Measurements from ENCODE around the gene NDUFAF4. TPM values are rescaled to one million over a fixed set of nuclear protein-coding genes. Genes with fewer than 3 reads are reported as not detected.

The NDUFAF4 gene
- 16.3 and 50.2 TPM in 2 replicates for total RNA-seq (2014; rRNA removed; shearing (Covaris generic))

- DNase-seq (ENCODE audit: low spot score): peak; percentile 91
- in situ Hi-C loops (cut with HindIII; ENCODE audit: low sequenced_read_pairs): no loop called here
These were observed at the start of gene NDUFAF4 for GRCh38 chr6:96897396-96898240. Gene NDUFAF4, minus strand, starts transcription at chr6:96897891. Its CDS starts 90 bp downstream, at chr6:96897801.

- in situ Hi-C loops (cut with HindIII; ENCODE audit: low sequenced_read_pairs): no loop called here
- DNase-seq (ENCODE audit: low spot score): no peak
These were observed 49.4 kb upstream of the NDUFAF4 start for GRCh38 chr6:96947055-96947454.

- in situ Hi-C loops (cut with HindIII; ENCODE audit: low sequenced_read_pairs): no loop called here
- DNase-seq (ENCODE audit: low spot score): peak; percentile 73
These were observed 46.0 kb upstream of the NDUFAF4 start for GRCh38 chr6:96943555-96944215.

DNA sequence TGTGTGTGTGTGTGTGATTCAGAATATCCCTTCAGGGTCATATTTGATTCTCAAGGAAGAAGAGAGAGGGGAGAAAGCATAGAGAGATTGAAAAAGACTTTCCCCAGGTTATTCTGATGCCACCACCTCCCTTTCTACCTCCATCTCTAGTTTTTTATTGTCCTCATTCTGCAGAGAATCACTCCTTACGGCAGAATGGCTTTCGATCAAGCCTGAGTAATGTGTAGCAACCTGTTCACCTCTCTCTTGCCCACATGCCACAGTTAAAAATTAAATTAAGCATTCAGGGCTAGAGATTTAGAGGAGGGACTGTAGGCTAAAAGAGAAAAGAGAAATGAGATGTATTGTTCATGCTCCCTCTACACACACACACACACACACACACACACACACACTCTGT lies 45.0 kb upstream of the NDUFAF4 start:
- in situ Hi-C loops (cut with HindIII; ENCODE audit: low sequenced_read_pairs): no loop called here

DNA sequence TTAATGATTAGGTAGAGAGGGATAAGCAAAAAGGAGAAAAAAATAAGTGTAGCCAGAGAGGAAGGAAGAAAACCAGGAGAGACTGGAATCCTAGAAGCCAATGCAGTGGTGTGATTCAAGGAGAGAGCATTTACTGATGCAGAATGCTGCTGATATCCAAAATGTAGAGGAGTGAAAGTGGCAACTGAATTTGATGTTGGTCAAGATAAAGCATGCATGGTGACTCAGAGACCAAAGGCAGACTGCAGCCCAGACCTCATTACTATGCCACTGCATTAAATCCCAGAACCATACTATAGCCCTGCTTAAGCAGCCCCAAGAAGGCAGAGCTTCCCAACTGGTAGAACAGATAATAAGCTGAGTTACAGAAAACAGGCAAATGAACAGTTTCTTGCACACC lies 42.6 kb upstream of the NDUFAF4 start:
- peak; percentile 30 for DNase-seq (ENCODE audit: low spot score)
- in situ Hi-C loops (cut with HindIII; ENCODE audit: low sequenced_read_pairs): no loop called here

More for the DNA sequence above, 45.0 kb upstream of the NDUFAF4 start:
- peak; percentile 81 for DNase-seq (ENCODE audit: low spot score)

- in situ Hi-C loops (cut with HindIII; ENCODE audit: low sequenced_read_pairs): no loop called here
- DNase-seq (ENCODE audit: low spot score): peak; percentile 88
These were observed 41.5 kb upstream of the NDUFAF4 start for GRCh38 chr6:96939007-96939805.

GRCh38 chr6:96934087-96934486 lies 36.4 kb upstream of the NDUFAF4 start:
- no peak for DNase-seq (ENCODE audit: low spot score)
- in situ Hi-C loops (cut with HindIII; ENCODE audit: low sequenced_read_pairs): no loop called here

DNA sequence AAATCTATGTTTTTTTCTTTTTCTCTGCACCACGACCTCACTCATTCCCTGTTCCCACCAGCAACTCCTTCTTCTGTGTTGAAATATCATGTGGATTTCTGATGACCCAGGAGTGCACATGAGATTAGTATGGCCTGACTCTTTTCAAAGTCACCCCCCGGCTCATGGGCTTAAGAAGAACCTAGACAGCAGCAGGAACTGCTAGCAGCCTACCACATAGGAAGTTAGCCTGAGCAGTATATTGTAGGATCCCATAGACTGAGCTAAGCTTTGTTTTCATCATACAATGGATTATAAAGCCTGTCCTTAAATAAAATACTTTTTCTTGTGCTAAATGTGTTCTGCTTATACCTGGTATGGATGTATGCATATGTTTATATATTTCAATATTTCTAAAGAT lies 33.5 kb upstream of the NDUFAF4 start:
- DNase-seq (ENCODE audit: low spot score): no peak
- in situ Hi-C loops (cut with HindIII; ENCODE audit: low sequenced_read_pairs): no loop called here

DNA sequence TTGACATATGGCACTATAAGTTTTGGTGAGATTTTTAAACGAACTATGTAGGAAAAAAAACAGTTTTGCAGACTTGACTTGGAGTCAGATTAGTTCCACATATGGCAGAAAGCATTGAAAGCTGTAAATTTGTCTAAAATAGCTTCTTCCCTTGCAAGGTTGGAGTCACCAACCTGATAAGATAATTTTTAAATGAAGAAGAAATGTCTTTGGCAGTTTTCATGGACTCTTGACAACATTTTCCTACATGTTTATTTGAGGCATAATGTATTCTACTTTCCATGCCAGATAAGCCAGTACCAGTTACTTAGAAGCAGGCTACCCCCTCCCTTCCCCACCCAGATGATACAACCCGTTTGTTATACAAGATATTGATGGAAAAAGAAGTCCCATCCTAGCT lies 32.0 kb upstream of the NDUFAF4 start:
- no peak for DNase-seq (ENCODE audit: low spot score)
- in situ Hi-C loops (cut with HindIII; ENCODE audit: low sequenced_read_pairs): no loop called here

GRCh38 chr6:96927660-96928059 lies 30.0 kb upstream of the NDUFAF4 start:
- in situ Hi-C loops (cut with HindIII; ENCODE audit: low sequenced_read_pairs): no loop called here
- no peak for DNase-seq (ENCODE audit: low spot score)

GRCh38 chr6:96926425-96926824 lies 28.7 kb upstream of the NDUFAF4 start:
- in situ Hi-C loops (cut with HindIII; ENCODE audit: low sequenced_read_pairs): no loop called here

GRCh38 chr6:96925290-96925687 lies 27.6 kb upstream of the NDUFAF4 start:
- in situ Hi-C loops (cut with HindIII; ENCODE audit: low sequenced_read_pairs): no loop called here
- DNase-seq (ENCODE audit: low spot score): no peak

More at GRCh38 chr6:96926425-96926824, 28.7 kb upstream of the NDUFAF4 start:
- DNase-seq (ENCODE audit: low spot score): no peak

DNA sequence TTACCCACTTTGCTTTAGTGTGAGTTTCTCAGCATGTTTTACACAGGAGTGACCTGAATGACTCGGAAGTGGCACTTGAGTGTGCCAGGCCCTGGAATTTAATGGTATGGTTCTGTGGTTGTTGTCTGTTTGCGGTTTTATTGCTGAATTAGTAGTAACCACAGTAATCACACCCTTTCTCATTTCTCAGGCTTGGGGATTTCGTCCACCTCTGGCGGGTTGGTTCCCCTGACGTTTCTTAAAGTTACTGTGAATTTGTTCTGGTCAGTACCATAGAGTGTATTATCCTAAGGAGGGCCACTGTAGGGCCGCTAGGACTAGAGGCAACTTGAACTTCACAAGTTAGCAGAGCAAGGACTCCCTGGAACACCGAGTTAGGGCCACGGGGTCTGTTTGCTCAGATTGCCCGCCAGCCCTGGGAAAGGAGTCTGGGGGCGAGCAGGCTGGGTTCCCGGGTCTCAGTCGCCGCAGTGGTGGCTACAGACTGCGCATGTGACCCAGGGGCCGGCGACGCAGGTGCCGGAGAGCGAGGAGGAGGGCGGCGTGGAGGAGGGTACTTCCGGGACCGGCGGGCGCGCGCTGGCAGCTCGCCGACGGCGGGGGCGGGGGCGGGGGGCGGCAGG lies 26.3 kb upstream of the NDUFAF4 start:
- in situ Hi-C loops (cut with HindIII; ENCODE audit: low sequenced_read_pairs): no loop called here
- peak; percentile 69 for DNase-seq (ENCODE audit: low spot score)

- in situ Hi-C loops (cut with HindIII; ENCODE audit: low sequenced_read_pairs): no loop called here
- peak; percentile 62 for DNase-seq (ENCODE audit: low spot score)
These were observed 25.7 kb upstream of the NDUFAF4 start for GRCh38 chr6:96923400-96923799.

- no peak for DNase-seq (ENCODE audit: low spot score)
- in situ Hi-C loops (cut with HindIII; ENCODE audit: low sequenced_read_pairs): no loop called here
These were observed 19.4 kb upstream of the NDUFAF4 start for GRCh38 chr6:96917098-96917497.

GRCh38 chr6:96913621-96914020 lies 15.9 kb upstream of the NDUFAF4 start:
- in situ Hi-C loops (cut with HindIII; ENCODE audit: low sequenced_read_pairs): no loop called here
- DNase-seq (ENCODE audit: low spot score): no peak

GRCh38 chr6:96911751-96912150 lies 14.1 kb upstream of the NDUFAF4 start:
- DNase-seq (ENCODE audit: low spot score): no peak
- in situ Hi-C loops (cut with HindIII; ENCODE audit: low sequenced_read_pairs): no loop called here

GRCh38 chr6:96911171-96911570 lies 13.5 kb upstream of the NDUFAF4 start:
- no peak for DNase-seq (ENCODE audit: low spot score)
- in situ Hi-C loops (cut with HindIII; ENCODE audit: low sequenced_read_pairs): no loop called here

- no peak for DNase-seq (ENCODE audit: low spot score)
- in situ Hi-C loops (cut with HindIII; ENCODE audit: low sequenced_read_pairs): no loop called here
These were observed 12.1 kb upstream of the NDUFAF4 start for GRCh38 chr6:96909811-96910210.
